Measurements from ENCODE around the gene IRGQ. TPM values are rescaled to one million over a fixed set of nuclear protein-coding genes. Genes with fewer than 3 reads are reported as not detected.
A peak's percentile ranks its signal among the peaks of the same experiment; 100 is the strongest.

Gene IRGQ
- total RNA-seq, 1 experiment from 2014 or later = 23.3 TPM

DNA sequence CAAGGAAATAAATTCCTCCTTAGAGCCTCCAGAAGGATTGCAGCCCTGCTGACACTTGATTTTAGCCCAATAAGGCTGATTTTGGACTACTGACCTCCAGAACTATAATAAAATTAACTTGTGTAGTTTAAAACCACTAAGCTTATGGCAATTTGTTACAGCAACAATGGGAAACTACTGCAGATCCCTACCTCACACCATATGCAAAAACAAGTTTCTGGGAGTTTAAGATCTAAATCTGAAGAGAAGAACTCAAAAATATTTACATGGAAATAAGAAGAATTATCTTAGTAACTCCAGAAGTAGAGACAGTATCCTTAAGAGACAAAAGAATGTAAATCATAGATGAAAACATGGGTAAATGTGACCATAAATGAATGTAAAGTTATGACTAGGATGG is 57.0 kb downstream of the IRGQ start:
- ChIA-PET CTCF (no interaction called here), POLR2A (ENCODE audit: unreplicated experiment) (no interaction called here)
- no peaks in the 10 kb centered on the region for H3K9me3 ChIP-seq (ENCODE audit: insufficient read depth, low read depth)
- TF ChIP-seq EZH2 (IDR thresholded peaks at IDR 0.05; ENCODE audit: low read depth) = no peak
- TF ChIP-seq, protein P1, sequence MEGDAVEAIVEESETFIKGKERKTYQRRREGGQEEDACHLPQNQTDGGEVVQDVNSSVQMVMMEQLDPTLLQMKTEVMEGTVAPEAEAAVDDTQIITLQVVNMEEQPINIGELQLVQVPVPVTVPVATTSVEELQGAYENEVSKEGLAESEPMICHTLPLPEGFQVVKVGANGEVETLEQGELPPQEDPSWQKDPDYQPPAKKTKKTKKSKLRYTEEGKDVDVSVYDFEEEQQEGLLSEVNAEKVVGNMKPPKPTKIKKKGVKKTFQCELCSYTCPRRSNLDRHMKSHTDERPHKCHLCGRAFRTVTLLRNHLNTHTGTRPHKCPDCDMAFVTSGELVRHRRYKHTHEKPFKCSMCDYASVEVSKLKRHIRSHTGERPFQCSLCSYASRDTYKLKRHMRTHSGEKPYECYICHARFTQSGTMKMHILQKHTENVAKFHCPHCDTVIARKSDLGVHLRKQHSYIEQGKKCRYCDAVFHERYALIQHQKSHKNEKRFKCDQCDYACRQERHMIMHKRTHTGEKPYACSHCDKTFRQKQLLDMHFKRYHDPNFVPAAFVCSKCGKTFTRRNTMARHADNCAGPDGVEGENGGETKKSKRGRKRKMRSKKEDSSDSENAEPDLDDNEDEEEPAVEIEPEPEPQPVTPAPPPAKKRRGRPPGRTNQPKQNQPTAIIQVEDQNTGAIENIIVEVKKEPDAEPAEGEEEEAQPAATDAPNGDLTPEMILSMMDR (conservative IDR thresholded peaks at IDR 0.05) = no peak
- no peaks in the 10 kb centered on the region for H3K4me1 ChIP-seq (replicated peaks; ENCODE audit: insufficient read depth)
- H3K9me2 ChIP-seq (ENCODE audit: insufficient read depth) = no peaks in the 10 kb centered on the region
- DNase-seq = no peak
- H3K4me2 ChIP-seq = no peak overlapping the region
- no peaks in the 10 kb centered on the region for H4K20me1 ChIP-seq (ENCODE audit: insufficient read depth)
- no peaks in the 10 kb centered on the region for H3K36me3 ChIP-seq (ENCODE audit: low read depth)
- H3K4me3 ChIP-seq = no peak overlapping the region
- H3K27me3 ChIP-seq (ENCODE audit: insufficient read depth, low read depth) = no peaks in the 10 kb centered on the region
- H3K27ac ChIP-seq = no peak overlapping the region
- H3K79me2 ChIP-seq (ENCODE audit: low read depth) = no peaks in the 10 kb centered on the region
- no peak overlapping the region for H2AFZ ChIP-seq
- BruUV-seq (replicated peaks) = no TSS peak
- peaks cover 16% of the 10 kb centered on the region for H3F3A ChIP-seq (ENCODE audit: insufficient read depth, low read depth)
- intact Hi-C loops (cut with micrococcal nuclease; ENCODE audit: unreplicated experiment) = no loop called here

GRCh38 chr19:43534816-43535761 is 60.8 kb downstream of the IRGQ start:
- peaks cover 12% of the 10 kb centered on the region for H3K4me1 ChIP-seq (replicated peaks; ENCODE audit: insufficient read depth)
- no peaks in the 10 kb centered on the region for H4K20me1 ChIP-seq (ENCODE audit: insufficient read depth)
- no peak overlapping the region for H2AFZ ChIP-seq
- intact Hi-C loops (cut with micrococcal nuclease; ENCODE audit: unreplicated experiment) = loop anchor here (5.0 kb wide), 1 partner anchor 262 kb away; no protein-coding TSS in a partner anchor
- no peaks in the 10 kb centered on the region for H3K27me3 ChIP-seq (ENCODE audit: insufficient read depth, low read depth)
- no peaks in the 10 kb centered on the region for H3K36me3 ChIP-seq (ENCODE audit: low read depth)
- CTCF ChIA-PET = no interaction called here
- no peak overlapping the region for H3K27ac ChIP-seq
- no peak for TF ChIP-seq EZH2 (IDR thresholded peaks at IDR 0.05; ENCODE audit: low read depth)
- TF ChIP-seq, protein P1 (conservative IDR thresholded peaks at IDR 0.05) = peak; percentile 48; the same call in 1 of the 2 replicates
- POLR2A ChIA-PET (ENCODE audit: unreplicated experiment) = no interaction called here
- no TSS peak for BruUV-seq (replicated peaks)
- H3K79me2 ChIP-seq (ENCODE audit: low read depth) = no peaks in the 10 kb centered on the region
- H3F3A ChIP-seq (ENCODE audit: insufficient read depth, low read depth) = peaks cover 46% of the 10 kb centered on the region
- H3K9me3 ChIP-seq (ENCODE audit: insufficient read depth, low read depth) = no peaks in the 10 kb centered on the region
- no peak for DNase-seq
- no peaks in the 10 kb centered on the region for H3K9me2 ChIP-seq (ENCODE audit: insufficient read depth)
- no peak overlapping the region for H3K4me2 ChIP-seq
- H3K4me3 ChIP-seq = no peak overlapping the region

Other genes starting within 250 kb of the IRGQ start
- 6.0 and 7.8 TPM in 2 replicates for gene CD177, start 242.4 kb downstream of the IRGQ start, total RNA-seq (2021)
- not detected in 2 replicates for gene TEX101, start 181.2 kb downstream of the IRGQ start, total RNA-seq (2021)
- 70.8 and 78.3 TPM in 2 replicates for gene LYPD3, start 130.5 kb downstream of the IRGQ start, total RNA-seq (2021)
- gene PHLDB3, start 91.4 kb downstream of the IRGQ start, total RNA-seq (2021) = 36.7 and 50.7 TPM in 2 replicates
- 83.4 and 89.3 TPM in 2 replicates for gene ETHE1, start 68.9 kb downstream of the IRGQ start, total RNA-seq (2021)
- gene ZNF575, start 62.9 kb downstream of the IRGQ start, total RNA-seq (2021) = 5.2 and 6.5 TPM in 2 replicates
- gene XRCC1, start 20.6 kb downstream of the IRGQ start, total RNA-seq (2021) = 37.2 and 45.1 TPM in 2 replicates
- gene PINLYP, start 20.3 kb downstream of the IRGQ start, total RNA-seq (2021) = 0.53 and 2.0 TPM in 2 replicates
- gene ZNF576, start 461 bp upstream of the IRGQ start, total RNA-seq (2021) = 15.5 and 16.9 TPM in 2 replicates
- 0.37 and 0.60 TPM in 2 replicates for gene SRRM5, start 16.0 kb upstream of the IRGQ start, total RNA-seq (2021)
- 46.6 and 61.1 TPM in 2 replicates for gene ZNF428, start 23.5 kb upstream of the IRGQ start, total RNA-seq (2021)
- gene CADM4, start 43.7 kb upstream of the IRGQ start, total RNA-seq (2021) = 68.3 and 71.1 TPM in 2 replicates
- gene PLAUR, start 74.0 kb upstream of the IRGQ start, total RNA-seq (2021) = 35.2 and 53.6 TPM in 2 replicates
- not detected in 2 replicates for gene IRGC, start 119.9 kb upstream of the IRGQ start, total RNA-seq (2021)
- gene SMG9, start 158.8 kb upstream of the IRGQ start, total RNA-seq (2021) = 76.8 and 84.1 TPM in 2 replicates
- gene KCNN4, start 184.8 kb upstream of the IRGQ start, total RNA-seq (2021) = 92.4 and 92.7 TPM in 2 replicates
- gene LYPD5, start 206.3 kb upstream of the IRGQ start, total RNA-seq (2021) = 2.6 and 2.9 TPM in 2 replicates
- 14.8 and 15.2 TPM in 2 replicates for gene ZNF283, start 231.2 kb upstream of the IRGQ start, total RNA-seq (2021)

All from PC-9 (cell line).